GM12874 (cell line): ENCODE results near the gene IFNA21.

Experiments
- TF ChIP-seq, protein P1 (sequence below): IDR thresholded peaks from 2 replicates; pipeline ENCODE4 v1.5.1; 2011; ENCODE audit warnings: low read depth, mild to moderate bottlenecking, control low read depth, low read length, moderate library complexity; ENCODE audit not compliant: insufficient read depth

The IFNA21 gene

DNA sequence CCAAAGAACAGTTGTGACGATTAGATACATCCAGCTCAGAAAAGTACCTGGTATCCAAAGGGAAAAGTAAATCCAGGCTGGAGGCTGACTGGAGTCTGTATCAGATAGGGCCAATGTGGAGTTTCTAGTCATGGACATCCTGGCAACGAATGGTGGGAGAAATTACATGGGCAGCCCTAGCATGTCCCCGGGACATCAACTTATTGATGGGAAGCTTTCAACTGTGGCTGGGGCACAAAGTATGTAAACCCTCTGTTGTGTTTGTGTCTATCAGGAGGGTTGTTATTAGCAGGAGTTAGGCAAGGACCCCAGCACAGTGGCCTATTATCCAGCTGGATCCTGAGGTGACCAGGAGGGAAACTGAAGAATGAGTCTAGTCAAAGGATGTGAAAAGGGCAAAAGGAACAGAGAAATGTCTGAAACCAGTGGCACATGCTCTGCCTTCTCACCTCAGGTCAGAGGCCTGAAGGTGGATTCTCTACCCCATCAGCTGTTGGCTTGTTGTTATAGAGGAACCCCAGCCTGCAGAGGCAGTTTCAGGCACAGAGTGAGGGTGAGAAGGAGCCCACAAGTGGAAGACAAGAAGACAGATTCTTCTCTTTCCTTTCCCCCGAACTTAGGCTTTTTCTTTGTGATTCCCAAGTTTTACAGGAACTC, 44.7 kb downstream of the IFNA21 start:
- TF ChIP-seq, protein P1, sequence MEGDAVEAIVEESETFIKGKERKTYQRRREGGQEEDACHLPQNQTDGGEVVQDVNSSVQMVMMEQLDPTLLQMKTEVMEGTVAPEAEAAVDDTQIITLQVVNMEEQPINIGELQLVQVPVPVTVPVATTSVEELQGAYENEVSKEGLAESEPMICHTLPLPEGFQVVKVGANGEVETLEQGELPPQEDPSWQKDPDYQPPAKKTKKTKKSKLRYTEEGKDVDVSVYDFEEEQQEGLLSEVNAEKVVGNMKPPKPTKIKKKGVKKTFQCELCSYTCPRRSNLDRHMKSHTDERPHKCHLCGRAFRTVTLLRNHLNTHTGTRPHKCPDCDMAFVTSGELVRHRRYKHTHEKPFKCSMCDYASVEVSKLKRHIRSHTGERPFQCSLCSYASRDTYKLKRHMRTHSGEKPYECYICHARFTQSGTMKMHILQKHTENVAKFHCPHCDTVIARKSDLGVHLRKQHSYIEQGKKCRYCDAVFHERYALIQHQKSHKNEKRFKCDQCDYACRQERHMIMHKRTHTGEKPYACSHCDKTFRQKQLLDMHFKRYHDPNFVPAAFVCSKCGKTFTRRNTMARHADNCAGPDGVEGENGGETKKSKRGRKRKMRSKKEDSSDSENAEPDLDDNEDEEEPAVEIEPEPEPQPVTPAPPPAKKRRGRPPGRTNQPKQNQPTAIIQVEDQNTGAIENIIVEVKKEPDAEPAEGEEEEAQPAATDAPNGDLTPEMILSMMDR: no peak

DNA sequence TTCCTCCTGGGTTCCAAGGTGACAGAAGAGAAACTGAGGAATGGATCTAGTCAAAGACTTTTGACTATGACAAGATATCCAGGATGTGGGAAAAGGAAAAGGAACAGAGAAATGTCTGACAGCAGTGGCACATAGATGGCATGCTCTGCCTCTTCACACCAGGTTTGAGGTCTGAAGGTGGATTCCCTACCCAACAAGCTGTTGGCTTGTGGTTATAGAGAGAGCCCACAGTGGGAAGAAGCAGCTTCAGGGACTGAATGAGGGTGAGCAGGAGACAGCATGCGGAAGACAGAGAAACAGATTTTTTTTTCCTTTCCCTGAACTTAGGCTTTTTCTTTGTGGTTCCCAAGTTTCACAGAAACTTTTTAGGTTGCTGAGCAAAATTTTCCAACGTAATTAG, 45.4 kb downstream of the IFNA21 start:
- TF ChIP-seq, protein P1: no peak

DNA sequence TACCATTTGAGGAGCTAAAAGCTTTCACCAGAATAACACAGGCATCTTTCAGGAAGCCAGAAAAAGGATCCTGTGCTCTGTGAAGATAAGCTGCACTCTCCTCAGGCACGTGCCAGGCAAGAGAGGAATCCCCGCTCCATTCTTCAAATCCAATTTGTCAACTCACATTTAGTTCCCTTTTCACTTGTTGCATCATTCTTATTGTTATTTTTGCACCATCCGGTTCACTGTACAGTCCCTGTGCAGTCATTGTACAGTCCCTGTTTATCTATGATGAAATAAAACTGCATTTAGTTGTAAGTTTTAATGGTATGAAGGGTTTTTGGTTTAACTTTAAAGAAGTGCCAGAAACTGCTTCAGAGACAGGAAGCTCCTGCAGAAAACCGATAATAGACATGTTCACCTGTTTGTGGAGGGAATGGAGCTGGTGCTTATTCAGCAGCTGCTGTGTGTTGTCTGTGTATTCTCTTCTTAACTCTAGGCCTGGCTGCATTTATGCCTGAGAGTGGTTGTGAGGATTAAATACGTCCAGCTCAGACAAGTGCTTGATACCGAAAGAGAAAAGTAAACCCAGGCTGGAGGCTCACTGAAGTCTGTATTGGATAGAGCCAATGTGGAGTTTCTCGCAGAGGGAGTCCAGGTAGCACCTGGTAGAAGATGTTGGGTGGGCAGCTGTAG, 47.2 kb downstream of the IFNA21 start:
- TF ChIP-seq, protein P1: no peak
